HepG2 (cell line): Measurements from ENCODE around the gene POU3F1. TPM values are rescaled to one million over a fixed set of nuclear protein-coding genes. Genes with fewer than 3 reads are reported as not detected.
A peak's percentile ranks its signal among the peaks of the same experiment; 100 is the strongest.

Experiments
- CBX1 ChIP-seq: IDR thresholded peaks from one replicate; pipeline ENCODE4 v1.6.1; 2016; ENCODE audit warnings: antibody characterized with exemption, low read depth
- DMAP1 ChIP-seq: IDR thresholded peaks from 2 replicates; pipeline ENCODE4 v1.6.1; 2016
- HNRNPK ChIP-seq: fragments of 200-400 bp; formaldehyde crosslinking; IDR thresholded peaks from 2 replicates; pipeline ENCODE4 v1.6.1; 2018; ENCODE audit warnings: low read length, low read depth, moderate library complexity, mild to moderate bottlenecking; ENCODE audit not compliant: poor library complexity, severe bottlenecking
- HNRNPUL1 ChIP-seq: fragments of 200-400 bp; formaldehyde crosslinking; IDR thresholded peaks from 2 replicates; pipeline ENCODE4 v1.6.1; 2017; ENCODE audit warnings: low read depth, mild to moderate bottlenecking, low read length, moderate library complexity
- MAF1 ChIP-seq: sonication (generic); formaldehyde crosslinking; IDR thresholded peaks from 2 replicates; pipeline ENCODE4 v1.5.0; 2020; ENCODE audit warnings: missing genetic modification reagents, borderline replicate concordance
- PAF1 ChIP-seq: IDR thresholded peaks from 2 replicates; pipeline ENCODE4 v1.6.1; 2016; ENCODE audit warnings: missing genetic modification reagents, missing compliant biosample characterization
- SP140L ChIP-seq: sonication (generic); formaldehyde crosslinking; IDR thresholded peaks from 2 replicates; pipeline ENCODE4 v1.4.0; 2020; ENCODE audit warnings: missing genetic modification reagents, borderline replicate concordance
- ZNF430 ChIP-seq: sonication (generic); formaldehyde crosslinking; IDR thresholded peaks from 2 replicates; pipeline ENCODE4 v1.9.0; 2021; ENCODE audit warnings: mild to moderate bottlenecking, missing genetic modification reagents
- ZNF501 ChIP-seq: sonication (generic); formaldehyde crosslinking; IDR thresholded peaks from 2 replicates; pipeline ENCODE4 v1.5.1; 2020; ENCODE audit warnings: mild to moderate bottlenecking, moderate library complexity, missing genetic modification reagents
- ZNF556 ChIP-seq: sonication (generic); formaldehyde crosslinking; IDR thresholded peaks from 2 replicates; pipeline ENCODE4 v1.4.0; 2020; ENCODE audit warnings: mild to moderate bottlenecking, missing genetic modification reagents, borderline replicate concordance
- ZNF557 ChIP-seq: sonication (generic); formaldehyde crosslinking; IDR thresholded peaks from 2 replicates; pipeline ENCODE4 v1.4.0; 2020; ENCODE audit warnings: missing genetic modification reagents
- polyA plus RNA-seq, 8 experiments: library from polyadenylated mRNA; depleted of rRNA in 3 of 8; stranded (reverse) in 7 of 8; unstranded in 1 of 8; fragments of >200 nt; fragmentation: Illumina TruSeq in 4 of 8; extraction: Trizol in 4 of 8; gene quantifications; 2 replicates each; pipeline versions ENCODE4 v1.2.1 to v1.2.3, GENCODE V29; 2011 to 2016; ENCODE audit warnings: low read depth in 4 of 8, missing spikeins in 1 of 8, mixed read lengths in 1 of 8; ENCODE audit not compliant: insufficient read depth in 1 of 8
- total RNA-seq, 5 experiments: library from RNA; depleted of rRNA; stranded (reverse); fragments of >200 nt; fragmentation: Illumina TruSeq; extraction: Trizol; gene quantifications; 2 replicates each; pipeline ENCODE4 v1.2.3, GENCODE V29; 2016; ENCODE audit warnings: low read depth in 1 of 5
- TF ChIP-seq, protein P1 (sequence below): sonication (generic); formaldehyde crosslinking; IDR thresholded peaks from 2 replicates; pipeline ENCODE4 v1.8.0; 2022; ENCODE audit warnings: mild to moderate bottlenecking, missing genetic modification reagents
- TF ChIP-seq, protein P2 (sequence below): sonication (generic); formaldehyde crosslinking; IDR thresholded peaks from 2 replicates; pipeline ENCODE4 v1.4.0; 2020; ENCODE audit warnings: missing genetic modification reagents
- TF ChIP-seq, protein P3 (sequence below): sonication (generic); formaldehyde crosslinking; IDR thresholded peaks from 2 replicates; pipeline ENCODE4 v1.5.1; 2020; ENCODE audit warnings: mild to moderate bottlenecking, missing genetic modification reagents, moderate library complexity
- TF ChIP-seq, protein P4 (sequence below): sonication (generic); formaldehyde crosslinking; IDR thresholded peaks from 2 replicates; pipeline ENCODE4 v1.5.0; 2020; ENCODE audit warnings: missing genetic modification reagents
- TF ChIP-seq, protein P5 (sequence below): sonication (generic); formaldehyde crosslinking; IDR thresholded peaks from 2 replicates; pipeline ENCODE4 v1.4.0; 2020; ENCODE audit warnings: missing genetic modification reagents, low read depth, mild to moderate bottlenecking, borderline replicate concordance
- TF ChIP-seq, protein P6 (sequence below): sonication (generic); formaldehyde crosslinking; IDR thresholded peaks from 2 replicates; pipeline ENCODE4 v1.4.0; 2020; ENCODE audit warnings: mild to moderate bottlenecking, missing genetic modification reagents

Gene POU3F1
- total and polyA plus RNA-seq, 2 of the 13 experiments (the other 11 are each of a cell fraction or from before 2014, with no cell fraction given): not detected

DNA sequence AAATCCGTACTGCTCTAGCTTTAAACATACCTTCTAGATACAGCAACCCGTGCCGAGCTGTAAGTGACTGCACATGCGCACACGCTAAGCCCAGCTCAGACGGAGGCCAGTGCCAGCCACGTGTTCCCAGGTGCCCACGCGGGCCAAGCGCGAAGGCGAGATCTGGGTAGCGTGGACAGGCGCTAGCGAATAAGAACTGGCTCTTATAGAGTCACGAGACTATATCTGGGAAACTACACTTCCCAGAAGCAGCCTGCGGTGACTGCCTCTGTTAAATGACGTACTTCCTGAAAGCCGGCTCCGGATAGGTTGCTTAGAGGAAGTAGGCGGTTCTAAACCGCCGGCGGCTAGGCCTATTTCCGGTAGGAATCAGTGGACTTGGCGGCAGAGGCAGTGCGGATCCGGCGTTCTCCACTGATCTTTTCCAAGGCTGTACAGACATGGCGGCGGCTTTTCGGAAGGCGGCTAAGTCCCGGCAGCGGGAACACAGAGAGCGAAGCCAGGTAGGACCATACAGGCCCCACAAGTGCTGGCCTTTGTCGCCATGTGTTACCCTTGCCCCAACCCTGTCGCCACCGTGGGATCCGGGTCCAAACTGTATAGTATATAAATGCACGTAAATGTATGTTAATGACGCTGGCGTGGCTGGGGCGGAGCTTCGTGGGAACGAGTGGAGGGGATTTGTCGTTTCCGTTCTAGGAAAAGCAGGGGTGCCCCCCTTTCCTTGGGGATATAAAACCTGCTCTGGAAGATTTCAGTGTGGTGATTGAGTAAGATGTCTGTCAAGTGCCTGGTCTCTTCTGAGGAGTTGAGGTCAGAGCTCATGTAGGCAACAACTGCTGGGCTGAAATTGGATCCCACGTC lies 34.0 kb downstream of the POU3F1 start, which contains the start of gene UTP11 (continued):
- TF ChIP-seq, protein P1, sequence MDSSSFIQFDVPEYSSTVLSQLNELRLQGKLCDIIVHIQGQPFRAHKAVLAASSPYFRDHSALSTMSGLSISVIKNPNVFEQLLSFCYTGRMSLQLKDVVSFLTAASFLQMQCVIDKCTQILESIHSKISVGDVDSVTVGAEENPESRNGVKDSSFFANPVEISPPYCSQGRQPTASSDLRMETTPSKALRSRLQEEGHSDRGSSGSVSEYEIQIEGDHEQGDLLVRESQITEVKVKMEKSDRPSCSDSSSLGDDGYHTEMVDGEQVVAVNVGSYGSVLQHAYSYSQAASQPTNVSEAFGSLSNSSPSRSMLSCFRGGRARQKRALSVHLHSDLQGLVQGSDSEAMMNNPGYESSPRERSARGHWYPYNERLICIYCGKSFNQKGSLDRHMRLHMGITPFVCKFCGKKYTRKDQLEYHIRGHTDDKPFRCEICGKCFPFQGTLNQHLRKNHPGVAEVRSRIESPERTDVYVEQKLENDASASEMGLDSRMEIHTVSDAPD: peak; percentile 72; the same call in 1 of the 2 replicates
- peak; percentile 75 for TF ChIP-seq CBX1
- no peak for TF ChIP-seq HNRNPUL1
- no peak for TF ChIP-seq PAF1 (CRISPR knock-in tag)
- TF ChIP-seq ZNF501: peak; percentile 93
- peak; percentile 88 for TF ChIP-seq DMAP1
- TF ChIP-seq, protein P2, sequence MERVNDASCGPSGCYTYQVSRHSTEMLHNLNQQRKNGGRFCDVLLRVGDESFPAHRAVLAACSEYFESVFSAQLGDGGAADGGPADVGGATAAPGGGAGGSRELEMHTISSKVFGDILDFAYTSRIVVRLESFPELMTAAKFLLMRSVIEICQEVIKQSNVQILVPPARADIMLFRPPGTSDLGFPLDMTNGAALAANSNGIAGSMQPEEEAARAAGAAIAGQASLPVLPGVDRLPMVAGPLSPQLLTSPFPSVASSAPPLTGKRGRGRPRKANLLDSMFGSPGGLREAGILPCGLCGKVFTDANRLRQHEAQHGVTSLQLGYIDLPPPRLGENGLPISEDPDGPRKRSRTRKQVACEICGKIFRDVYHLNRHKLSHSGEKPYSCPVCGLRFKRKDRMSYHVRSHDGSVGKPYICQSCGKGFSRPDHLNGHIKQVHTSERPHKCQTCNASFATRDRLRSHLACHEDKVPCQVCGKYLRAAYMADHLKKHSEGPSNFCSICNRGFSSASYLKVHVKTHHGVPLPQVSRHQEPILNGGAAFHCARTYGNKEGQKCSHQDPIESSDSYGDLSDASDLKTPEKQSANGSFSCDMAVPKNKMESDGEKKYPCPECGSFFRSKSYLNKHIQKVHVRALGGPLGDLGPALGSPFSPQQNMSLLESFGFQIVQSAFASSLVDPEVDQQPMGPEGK (CRISPR knock-in tag): peak; percentile 45
- TF ChIP-seq SP140L: peak; percentile 79; the same call in 1 of the 2 replicates
- TF ChIP-seq ZNF556 (CRISPR knock-in tag): peak; percentile 53
- TF ChIP-seq, protein P3, sequence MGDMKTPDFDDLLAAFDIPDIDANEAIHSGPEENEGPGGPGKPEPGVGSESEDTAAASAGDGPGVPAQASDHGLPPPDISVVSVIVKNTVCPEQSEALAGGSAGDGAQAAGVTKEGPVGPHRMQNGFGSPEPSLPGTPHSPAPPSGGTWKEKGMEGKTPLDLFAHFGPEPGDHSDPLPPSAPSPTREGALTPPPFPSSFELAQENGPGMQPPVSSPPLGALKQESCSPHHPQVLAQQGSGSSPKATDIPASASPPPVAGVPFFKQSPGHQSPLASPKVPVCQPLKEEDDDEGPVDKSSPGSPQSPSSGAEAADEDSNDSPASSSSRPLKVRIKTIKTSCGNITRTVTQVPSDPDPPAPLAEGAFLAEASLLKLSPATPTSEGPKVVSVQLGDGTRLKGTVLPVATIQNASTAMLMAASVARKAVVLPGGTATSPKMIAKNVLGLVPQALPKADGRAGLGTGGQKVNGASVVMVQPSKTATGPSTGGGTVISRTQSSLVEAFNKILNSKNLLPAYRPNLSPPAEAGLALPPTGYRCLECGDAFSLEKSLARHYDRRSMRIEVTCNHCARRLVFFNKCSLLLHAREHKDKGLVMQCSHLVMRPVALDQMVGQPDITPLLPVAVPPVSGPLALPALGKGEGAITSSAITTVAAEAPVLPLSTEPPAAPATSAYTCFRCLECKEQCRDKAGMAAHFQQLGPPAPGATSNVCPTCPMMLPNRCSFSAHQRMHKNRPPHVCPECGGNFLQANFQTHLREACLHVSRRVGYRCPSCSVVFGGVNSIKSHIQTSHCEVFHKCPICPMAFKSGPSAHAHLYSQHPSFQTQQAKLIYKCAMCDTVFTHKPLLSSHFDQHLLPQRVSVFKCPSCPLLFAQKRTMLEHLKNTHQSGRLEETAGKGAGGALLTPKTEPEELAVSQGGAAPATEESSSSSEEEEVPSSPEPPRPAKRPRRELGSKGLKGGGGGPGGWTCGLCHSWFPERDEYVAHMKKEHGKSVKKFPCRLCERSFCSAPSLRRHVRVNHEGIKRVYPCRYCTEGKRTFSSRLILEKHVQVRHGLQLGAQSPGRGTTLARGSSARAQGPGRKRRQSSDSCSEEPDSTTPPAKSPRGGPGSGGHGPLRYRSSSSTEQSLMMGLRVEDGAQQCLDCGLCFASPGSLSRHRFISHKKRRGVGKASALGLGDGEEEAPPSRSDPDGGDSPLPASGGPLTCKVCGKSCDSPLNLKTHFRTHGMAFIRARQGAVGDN (CRISPR knock-in tag): peak; percentile 100
- TF ChIP-seq, protein P4, sequence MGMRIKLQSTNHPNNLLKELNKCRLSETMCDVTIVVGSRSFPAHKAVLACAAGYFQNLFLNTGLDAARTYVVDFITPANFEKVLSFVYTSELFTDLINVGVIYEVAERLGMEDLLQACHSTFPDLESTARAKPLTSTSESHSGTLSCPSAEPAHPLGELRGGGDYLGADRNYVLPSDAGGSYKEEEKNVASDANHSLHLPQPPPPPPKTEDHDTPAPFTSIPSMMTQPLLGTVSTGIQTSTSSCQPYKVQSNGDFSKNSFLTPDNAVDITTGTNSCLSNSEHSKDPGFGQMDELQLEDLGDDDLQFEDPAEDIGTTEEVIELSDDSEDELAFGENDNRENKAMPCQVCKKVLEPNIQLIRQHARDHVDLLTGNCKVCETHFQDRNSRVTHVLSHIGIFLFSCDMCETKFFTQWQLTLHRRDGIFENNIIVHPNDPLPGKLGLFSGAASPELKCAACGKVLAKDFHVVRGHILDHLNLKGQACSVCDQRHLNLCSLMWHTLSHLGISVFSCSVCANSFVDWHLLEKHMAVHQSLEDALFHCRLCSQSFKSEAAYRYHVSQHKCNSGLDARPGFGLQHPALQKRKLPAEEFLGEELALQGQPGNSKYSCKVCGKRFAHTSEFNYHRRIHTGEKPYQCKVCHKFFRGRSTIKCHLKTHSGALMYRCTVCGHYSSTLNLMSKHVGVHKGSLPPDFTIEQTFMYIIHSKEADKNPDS: no peak; the same call in 1 of the 2 replicates
- peak; percentile 56; the same call in 1 of the 2 replicates for TF ChIP-seq MAF1
- 0 out of 2 replicates have a peak, but pooled peaks have one; percentile 59 for TF ChIP-seq ZNF557 (CRISPR knock-in tag)
- TF ChIP-seq HNRNPK: no peak
- peak; percentile 93 for TF ChIP-seq ZNF430 (CRISPR knock-in tag)
- TF ChIP-seq, protein P5, sequence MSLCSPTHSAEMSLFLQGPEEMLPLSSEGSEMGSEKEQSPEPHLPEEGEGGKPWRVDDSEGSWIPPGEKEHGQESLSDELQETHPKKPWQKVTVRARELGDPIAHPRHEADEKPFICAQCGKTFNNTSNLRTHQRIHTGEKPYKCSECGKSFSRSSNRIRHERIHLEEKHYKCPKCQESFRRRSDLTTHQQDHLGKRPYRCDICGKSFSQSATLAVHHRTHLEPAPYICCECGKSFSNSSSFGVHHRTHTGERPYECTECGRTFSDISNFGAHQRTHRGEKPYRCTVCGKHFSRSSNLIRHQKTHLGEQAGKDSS: peak; percentile 69
- TF ChIP-seq, protein P6, sequence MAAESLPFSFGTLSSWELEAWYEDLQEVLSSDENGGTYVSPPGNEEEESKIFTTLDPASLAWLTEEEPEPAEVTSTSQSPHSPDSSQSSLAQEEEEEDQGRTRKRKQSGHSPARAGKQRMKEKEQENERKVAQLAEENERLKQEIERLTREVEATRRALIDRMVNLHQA (CRISPR knock-in tag): no peak
